GM21381 (cell line): ENCODE results near the gene PRAMEF17.
"Not testable (repeated sequence)": the region's sequence is repeated elsewhere in the genome, so short reads cannot be mapped to it uniquely, and the experiment has no call there.

Experiments used
- ATAC-seq: cut with Tn5 transposase; IDR thresholded peaks from one replicate; pipeline ENCODE4 v1.9.1; 2021; ENCODE audit warnings: mild to moderate bottlenecking, moderate library complexity; ENCODE audit not compliant: unreplicated experiment

PRAMEF17 gene, protein sequence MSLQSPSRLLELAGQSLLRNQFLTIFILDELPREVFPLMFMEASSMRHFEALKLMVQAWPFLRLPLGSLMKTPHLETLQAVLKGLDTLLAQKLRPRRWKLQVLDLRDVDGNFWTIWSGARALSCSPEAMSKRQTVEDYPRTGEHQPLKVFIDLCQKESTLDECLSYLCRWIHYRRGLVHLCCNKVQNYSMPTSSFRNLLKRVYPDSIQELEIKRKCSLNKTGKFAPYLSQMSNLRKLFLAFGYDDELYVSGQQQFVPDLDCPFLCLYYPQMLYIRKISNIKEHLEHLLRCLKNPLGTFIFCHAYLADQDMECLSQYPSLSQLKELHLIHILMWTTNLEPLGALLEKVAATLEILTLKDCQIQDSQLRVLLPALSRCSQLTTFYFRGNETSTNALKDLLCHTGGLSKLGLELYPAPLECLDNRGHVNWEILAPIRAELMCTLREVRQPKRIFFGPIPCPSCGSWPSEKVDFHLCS

DNA sequence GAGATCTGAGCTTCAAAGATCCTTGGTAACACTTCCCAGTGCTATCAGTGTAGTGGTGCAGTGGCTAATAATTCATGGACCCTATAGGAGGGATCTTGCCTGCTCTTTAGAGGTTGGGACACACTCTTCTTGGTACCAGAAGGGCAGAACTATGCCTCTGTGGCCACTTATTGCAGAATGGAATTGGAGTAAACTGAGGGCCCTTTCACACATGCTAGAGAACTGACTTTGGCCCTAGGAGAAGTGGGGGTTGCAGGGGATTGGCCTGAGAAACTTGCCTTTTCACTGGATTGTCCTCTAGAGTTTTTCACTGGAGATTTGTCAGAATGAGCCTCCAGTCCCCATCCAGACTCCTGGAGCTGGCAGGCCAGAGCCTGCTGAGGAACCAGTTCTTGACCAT is at the start of gene PRAMEF17:
Gene PRAMEF17, plus strand, starts transcription at position 301 of the 400 bp plus-strand sequence. Its CDS starts 26 bp downstream, at position 327.
- not testable (repeated sequence) for ATAC-seq

DNA sequence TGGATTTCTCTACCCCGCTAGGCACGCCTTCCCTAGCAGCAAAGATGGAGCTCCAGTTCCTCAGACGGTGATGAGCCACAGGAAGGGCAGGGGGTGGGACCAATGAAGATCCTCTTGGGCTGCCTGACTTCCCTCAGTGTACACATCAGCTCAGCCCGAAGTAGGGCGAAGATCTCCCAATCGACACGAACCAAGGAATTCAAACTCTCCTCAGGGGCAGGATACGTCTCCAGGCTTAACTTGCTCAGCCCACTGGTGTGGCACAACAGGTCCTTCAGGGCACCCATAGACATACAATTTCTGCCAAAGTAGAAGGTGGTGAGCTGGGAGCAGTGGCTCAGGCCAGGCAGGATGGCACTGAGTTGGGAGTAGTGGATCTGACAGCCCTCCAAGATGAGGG is 46.9 kb upstream of the PRAMEF17 start:
- ATAC-seq = not testable (repeated sequence)

DNA sequence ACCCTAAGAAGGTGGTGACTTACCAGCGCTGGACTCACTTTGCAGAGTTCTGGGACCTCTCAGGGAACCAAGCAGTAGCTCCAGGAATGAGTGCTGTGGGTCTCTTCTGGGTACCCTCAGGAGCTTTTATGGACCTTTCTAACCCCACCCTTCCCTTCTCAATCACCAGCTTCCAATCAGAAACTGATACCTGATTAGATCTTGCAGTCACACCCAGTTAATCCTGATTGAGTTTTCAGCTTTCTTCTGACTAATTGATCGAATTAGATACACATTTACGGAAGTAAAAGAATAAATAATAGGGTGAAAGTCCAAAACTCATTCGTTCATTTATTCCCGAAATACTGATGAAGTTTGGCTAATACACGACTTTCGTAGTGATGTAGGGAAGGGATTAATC is 42.4 kb upstream of the PRAMEF17 start, which contains the start of gene PRAMEF14:
Gene PRAMEF14, minus strand, starts transcription at position 101 of the 400 bp plus-strand sequence. CDS start 1,820 bp downstream, outside the sequence.
- ATAC-seq = not testable (repeated sequence)

DNA sequence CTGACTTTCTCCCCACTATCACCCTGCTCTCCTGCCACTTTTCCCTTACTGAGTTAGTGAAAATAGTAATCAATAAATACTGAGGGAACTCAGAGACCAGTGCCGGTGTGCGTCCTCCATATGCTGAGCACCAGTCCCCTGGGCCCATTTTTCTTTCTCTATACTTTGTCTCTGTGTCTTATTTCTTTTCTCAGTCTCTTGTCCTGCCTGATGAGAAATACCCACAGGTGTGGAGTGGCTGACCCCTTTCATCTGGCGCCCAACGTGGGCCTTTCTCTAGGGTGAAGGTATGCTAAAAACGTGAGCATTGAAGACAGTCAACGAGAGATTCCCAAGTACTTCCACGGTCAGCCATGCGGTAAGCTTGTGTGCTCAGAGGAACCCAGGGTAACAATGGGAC is 36.0 kb upstream of the PRAMEF17 start:
- ATAC-seq = not testable (repeated sequence)

DNA sequence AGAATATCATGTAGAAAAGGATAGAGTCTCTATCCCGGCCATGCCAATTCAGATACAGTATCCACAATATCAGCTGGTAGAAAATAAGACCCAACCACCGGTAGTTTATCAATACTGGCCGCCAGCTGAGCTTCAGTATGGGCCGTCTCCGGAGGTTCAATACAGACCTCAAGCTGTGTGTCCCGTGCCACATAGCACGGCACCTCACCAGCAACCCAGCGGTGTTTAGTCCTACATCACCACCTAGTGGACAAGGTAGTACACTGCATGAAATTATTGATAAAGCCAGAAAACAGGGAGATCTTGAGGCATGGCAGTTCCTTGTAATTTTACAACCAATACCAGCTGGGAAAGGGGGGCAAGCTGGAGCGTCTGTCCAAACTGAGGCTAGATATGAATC is 35.0 kb upstream of the PRAMEF17 start:
- not testable (repeated sequence) for ATAC-seq

DNA sequence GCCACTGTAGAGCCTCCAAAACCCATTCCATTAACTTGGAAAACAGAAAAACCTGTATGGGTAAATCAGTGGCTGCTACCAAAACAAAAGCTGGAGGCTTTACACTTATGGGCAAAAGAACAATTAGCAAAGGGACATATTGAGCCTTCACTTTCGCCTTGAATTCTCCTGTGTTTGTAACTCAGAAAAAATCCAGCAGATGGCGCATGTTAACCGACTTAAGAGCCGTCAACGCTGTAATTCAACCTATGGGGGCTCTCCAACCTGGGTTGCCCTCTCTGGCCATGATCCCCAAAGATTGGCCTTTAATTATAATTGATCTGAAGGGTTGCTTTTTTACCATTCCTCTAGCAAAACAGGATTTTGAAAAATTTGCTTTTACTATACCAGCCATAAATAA is 32.7 kb upstream of the PRAMEF17 start:
- ATAC-seq = not testable (repeated sequence)

DNA sequence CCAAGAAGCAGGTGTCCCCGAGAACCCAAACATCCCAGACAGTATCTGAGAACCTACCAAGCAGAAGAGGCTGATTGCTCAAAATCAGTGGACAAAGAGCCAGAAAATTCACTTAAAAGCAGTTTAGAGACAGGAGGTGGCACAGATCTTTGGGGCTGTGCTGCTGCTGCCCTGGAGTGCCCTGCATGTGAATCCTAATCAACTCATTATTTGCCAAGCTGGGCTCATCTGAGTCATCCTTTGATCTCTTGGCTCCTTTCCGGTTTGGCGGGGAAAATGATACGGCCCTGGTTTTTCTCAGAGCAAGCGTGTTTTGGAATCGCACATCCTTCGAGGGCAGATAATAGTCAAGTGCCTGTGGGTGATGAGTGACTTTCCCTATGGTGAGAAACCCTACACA is 27.1 kb upstream of the PRAMEF17 start:
- not testable (repeated sequence) for ATAC-seq

DNA sequence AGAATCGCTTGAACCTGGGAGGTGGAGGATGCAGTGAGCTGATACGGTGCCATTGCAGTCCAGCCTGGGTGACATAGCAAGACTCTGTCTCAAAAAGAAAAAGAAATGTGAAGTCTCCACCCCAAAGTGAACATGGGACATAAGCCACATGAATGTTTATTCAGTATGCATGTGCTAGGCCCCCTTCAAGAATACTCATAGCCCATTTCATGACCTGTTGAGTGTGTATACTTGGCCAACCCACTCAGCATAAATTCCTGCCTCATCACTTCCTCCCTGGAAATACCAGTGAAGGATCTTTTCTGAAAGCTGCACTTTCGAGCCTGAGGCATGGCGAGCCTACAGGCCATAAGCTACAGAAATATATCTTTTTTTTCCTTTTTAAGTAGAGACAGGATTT is 24.5 kb upstream of the PRAMEF17 start:
- not testable (repeated sequence) for ATAC-seq

DNA sequence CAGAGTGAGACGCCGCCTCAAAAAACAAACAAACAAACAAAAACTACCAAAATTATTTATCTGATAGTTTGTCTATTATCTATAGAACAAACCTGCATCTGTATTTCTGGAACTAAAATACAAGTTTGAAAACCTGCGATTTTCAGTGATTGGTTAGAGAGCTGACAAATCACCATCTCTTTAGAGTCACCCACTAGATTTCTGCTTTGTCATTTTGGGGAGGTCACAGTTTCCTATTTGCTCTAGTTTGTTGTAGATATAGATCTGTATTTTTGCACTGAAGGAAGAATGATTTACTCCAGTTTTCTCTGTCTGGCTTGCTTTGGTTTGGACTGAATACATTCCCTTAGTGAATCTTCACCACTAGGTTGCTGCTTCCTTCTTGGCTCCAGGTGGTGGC is 22.9 kb upstream of the PRAMEF17 start:
- not testable (repeated sequence) for ATAC-seq

DNA sequence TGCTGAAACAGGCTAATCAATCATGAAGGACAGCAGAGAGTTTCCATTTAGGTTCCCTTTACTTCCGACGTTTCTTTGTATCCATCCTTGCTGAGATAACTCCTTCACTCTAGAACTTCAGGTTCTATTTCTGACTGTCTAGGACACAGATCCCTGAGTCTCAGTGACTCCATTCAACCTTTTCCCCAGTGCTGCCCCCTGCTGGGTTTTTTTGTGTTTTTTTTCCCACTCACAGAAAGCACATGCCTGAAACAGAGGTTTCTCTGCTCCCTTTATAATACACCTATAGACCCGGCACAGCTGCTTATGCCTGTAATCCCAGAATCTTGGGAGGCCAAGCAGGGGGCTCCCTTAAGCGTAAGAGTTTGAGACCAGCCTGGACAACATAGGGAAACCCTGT is 20.9 kb upstream of the PRAMEF17 start:
- not testable (repeated sequence) for ATAC-seq

DNA sequence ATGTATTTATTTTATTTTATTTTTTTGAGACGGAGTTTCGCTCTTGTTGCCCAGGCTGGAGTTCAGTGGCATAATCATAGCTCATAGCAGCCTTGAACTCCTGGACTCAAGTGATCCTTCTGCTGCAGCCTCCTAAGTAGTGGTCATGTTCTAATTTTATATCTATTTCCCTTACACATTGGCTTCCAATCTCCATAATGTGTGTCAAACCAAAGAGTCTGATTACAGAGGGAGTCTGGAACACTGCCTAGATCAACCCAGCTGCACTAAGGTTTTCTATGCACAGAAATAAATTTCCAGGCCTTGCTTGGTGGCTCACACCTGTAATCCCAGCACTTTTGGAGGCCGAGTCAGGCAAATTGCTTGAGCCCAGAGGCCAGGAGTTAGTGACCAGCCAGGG is 10.4 kb upstream of the PRAMEF17 start:
- ATAC-seq = not testable (repeated sequence)

DNA sequence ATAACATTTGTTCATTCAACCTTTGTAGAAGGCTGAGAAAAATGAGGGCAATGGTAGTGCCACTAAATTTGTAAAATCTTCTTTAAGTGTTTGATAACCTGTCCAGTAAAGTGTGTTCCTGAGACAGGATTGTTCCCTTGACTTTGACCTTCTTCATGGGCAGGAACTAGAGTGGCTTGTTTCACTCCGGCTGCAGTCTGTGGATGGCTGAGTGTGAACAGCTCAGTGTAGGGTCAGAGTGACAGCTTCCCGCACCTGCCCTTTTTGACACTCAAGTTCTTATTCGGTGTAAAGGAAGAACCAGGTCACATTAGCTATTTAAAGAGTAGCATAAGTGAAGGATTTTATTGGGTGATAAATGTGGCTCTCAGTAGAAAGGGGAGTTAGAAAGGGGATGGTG is 9.1 kb upstream of the PRAMEF17 start:
- not testable (repeated sequence) for ATAC-seq

DNA sequence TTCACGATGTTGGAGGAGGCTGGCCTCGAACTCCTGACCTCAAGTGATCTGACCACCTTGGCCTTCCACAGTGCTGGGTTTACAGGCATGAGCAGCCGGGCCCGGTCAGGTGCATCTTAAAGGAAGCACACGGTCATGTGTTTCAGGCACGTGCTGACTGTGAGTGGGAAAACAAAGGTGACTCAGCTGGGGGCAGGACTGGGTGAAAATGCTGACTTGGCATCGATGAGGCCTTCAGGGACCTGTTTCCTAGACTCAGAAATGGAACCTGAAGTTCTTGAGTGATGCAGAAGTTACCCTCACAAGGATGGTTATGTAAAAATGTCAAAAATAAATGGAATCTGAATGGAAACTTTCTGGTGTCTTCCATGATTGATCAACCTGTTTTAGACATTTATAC is 3.6 kb downstream of the PRAMEF17 start:
- ATAC-seq = not testable (repeated sequence)

DNA sequence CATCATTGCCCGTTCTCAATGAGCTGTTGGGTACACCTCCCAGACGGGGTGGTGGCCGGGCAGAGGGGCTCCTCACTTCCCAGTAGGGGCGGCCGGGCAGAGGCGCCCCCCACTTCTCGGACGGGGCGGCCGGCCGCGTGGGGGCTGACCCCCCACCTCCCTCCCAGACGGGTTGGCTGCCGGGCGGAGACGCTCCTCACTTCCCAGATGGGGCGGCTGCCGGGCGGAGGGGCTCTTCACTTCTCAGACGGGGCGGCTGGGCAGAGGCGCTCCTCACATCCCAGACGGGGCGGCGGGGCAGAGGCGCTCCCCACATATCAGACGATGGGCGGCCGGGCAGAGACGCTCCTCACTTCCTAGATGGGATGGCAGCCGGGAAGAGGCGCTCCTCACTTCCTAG is 5.3 kb downstream of the PRAMEF17 start:
- ATAC-seq = not testable (repeated sequence)

DNA sequence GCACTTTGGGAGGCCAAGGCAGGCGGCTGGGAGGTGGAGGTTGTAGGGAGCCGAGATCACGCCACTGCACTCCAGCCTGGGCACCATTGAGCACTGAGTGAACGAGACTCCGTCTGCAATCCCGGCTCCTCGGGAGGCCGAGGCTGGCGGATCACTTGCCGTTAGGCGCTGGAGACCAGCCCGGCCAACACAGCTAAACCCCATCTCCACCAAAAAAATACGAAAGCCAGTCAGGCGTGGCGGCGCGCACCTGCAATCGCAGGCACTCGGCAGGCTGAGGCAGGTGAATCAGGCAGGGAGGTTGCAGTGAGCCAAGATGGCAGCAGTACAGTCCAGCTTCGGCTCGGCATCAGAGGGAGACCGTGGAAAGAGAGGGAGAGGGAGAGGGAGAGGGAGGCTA is 5.9 kb downstream of the PRAMEF17 start:
- not testable (repeated sequence) for ATAC-seq

DNA sequence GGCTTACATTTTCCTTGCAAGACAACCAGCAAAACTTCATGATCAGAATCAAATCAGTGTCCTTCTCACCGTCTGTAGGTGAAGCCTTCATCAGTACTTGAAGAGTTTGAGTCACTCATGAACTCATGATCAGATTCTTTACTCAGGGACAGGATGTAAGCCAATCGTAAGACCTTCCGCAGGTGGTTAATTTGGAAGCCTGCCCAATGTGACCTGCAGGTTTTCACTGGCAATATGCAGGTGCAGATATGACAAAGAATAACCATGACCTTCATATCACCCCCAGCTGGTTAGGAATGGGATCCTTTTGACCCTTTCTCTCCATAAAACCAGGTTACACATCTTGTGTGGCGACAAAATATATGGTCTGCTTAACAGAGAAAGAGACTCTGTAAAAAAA is 18.4 kb downstream of the PRAMEF17 start:
- no peak for ATAC-seq

DNA sequence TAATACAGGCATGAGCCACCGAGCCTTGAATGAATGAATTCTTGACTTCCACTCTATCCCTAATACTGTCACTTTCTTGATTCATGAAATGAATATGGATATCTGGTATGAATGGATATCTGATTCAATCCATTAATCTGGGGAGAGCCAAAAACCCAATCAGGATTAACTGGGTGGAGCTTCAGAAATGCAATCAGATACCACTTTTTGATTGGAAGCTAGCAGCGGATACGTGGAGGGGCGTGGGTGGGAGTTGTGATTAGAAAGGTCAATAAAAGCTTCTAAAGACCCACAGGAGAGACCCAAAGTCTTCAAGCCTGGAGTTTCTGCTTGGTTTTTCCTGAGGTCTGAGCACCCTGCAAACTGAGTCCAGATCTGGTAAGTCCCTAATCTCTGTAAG is 20.7 kb downstream of the PRAMEF17 start, which contains the start of gene PRAMEF20:
Gene PRAMEF20, plus strand, starts transcription at position 301 of the 400 bp plus-strand sequence. CDS start 5,905 bp downstream, outside the sequence.
- not testable (repeated sequence) for ATAC-seq

DNA sequence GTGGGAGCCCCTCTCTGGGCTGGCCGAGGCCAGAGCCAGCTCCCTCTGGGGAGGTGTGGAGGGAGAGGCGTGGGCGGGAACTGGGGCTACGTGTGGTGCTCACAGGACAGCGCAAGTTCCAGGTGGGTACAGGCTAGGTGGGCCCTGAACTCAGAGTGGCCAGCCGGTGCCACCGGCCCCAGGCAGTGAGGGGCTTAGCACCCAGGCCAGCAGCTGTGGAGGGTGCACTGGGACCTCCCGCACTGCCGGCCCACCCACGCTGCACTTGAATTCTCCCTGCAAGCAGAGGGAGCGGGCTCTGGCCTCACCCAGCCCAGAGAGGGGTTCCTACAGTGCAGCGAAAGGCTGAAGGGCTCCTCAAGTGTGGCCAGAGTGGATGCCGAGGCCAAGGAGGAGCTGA is 41.1 kb downstream of the PRAMEF17 start:
- ATAC-seq = no peak

DNA sequence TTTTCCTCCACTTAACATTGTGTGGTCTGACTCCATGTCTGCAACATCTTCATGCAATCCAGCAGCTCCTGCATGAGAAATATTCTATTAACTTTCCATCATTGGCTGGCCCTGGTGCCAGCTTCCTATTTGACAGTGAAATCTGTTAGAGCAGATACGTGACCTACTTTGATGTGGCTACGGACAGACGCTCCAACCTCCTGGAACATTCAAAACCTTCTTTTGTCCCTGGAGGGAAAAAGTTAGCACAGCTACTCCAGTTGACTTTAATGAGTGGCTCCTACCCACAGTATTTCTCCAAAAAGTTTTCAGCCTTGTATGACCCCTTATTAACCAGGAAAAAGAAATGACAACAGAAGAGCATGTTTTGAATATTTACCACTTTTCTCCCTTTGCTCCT is 42.8 kb downstream of the PRAMEF17 start:
- ATAC-seq = no peak

DNA sequence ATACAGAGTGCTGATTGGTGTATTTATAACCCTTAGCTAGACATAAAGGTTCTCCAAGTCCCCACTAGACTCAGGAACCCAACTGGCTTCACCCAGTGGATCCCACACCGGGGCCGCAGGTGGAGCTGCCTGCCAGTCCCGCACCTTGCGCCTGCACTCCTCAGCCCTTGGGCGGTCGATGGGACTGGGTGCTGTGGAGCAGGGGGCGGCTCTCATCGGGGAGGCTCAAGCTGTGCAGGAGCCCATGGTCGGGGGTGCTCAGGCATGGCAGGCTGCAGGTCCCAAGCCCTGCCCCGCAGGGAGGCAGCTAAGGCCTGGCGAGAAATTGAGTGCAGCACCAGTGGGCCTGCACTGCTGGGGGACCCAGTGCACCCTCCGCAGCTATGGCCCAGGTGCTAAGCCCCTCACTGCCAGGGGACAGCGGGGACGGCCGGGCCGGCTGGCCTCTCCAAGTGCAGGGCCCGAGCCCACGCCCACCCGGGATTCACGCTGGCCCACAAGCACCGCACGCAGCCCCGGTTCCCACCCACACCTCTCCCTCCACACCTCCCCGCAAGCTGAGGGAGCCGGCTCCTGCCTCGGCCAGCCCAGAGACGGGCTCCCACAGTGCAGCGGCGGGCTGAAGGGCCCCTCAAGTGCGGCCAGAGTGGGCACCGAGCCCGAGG is 44.4 kb downstream of the PRAMEF17 start:
- not testable (repeated sequence) for ATAC-seq

DNA sequence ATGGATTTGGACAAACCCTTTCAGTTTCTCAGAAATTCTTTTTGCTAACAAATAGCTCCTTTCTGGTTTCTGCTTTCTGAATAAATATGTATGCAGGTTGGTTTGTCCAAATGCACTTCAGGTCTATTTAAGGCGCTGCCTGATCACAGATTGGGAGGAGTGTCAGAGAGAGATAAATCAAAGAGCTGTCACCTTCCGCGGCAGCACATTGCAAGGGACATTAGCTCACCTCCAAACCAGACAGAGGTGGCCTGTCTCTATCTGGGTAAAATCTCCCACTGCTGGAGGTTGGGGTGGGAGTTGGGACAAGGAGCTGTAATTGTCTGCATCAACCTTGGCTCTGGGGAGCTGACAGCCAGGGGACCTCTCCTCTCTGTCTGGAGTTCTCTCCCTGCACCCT is 46.0 kb downstream of the PRAMEF17 start:
- ATAC-seq = no peak
